UCSD-AML1 (cell line): ENCODE data around the gene E2F2.

Experiments
- DNase-seq: peaks from one replicate; lab custom pipeline; 2025; ENCODE audit not compliant: unreplicated experiment; lab: John Stamatoyannopoulos, UW

E2F2 gene

DNA sequence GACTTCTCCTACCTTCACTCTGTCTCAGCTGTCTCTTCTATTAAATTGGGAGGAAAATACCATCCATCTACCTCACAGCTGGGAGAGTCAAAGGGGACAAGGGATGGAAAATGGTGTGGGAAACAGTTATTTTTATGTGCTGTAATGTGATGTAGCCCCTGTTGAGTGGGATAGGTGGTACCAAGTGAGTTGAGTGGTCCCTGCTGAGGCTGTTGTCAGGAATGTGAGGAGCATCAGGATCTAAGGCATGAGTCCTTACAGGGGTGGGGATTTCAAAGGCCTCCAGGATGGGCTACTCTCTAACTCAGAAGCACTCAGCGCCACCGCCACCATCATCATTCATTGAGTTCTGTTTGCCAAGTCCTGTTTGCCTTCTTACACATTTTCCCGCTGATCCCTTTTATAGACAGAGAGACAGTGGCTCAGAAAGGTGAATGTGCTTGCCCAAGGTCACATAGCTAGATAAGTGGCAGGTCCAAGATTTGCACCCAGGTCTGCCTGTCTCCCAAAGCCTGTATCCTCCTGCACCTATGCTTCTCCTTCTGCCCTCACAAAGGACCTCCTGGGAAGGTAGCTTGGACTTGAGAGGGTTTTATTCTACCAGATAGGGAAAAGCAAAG lies 32.8 kb upstream of the E2F2 start:
- DNase-seq = no peak

DNA sequence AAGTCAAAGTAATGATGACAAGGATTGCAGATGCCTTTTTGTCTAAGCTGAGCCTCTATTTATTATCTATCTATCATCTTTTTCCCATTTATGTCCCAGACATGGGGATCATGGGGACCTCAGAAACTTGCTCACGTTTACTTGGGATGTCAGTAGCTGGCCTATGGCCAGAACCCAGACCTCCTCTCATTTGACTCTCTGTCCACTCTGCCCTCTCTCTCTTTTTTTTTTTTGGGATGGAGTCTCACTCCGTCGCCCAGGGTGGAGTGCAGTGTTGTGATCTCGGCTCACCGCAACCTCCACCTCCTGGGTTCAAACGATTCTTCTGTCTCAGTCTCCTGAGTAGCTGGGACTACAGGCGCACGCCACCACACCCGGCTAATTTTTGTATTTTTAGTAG lies 32.0 kb upstream of the E2F2 start:
- DNase-seq = no peak

DNA sequence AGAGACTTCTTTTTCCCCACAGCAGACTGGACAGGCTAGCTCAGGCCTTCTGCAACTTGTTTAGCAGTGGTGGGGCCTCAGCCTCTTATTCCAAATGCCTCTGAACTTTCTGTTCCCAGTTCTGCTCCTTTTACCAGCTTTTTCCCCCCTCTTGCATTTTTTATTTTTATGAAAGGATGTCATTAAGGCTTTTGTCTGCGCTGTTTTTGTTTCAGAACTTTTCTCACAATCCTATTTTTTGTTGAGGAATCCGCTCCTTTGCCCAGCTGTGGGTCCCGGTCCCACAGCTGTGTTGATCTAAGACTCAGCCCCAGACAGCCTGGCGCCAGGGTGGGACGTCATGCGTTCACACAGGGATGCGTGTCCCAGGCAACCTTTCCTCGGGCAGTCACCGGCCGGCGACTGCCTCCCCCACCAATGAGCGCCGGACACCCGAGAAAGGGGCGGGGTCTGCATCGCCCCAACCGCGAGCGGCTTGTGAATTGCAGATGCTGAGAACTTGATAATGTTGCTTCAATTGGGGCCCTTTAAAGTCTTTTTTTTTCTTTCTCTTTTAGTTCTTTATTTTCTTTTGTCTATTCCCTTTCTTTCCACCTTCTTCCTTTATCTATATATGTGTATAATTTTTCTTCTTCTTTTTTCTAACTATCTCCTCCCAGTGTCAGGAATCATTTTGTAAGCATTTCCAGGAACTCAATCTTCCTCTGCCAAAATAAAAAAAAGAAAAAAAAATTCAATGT lies 31.3 kb upstream of the E2F2 start:
- peak; percentile 85 for DNase-seq

DNA sequence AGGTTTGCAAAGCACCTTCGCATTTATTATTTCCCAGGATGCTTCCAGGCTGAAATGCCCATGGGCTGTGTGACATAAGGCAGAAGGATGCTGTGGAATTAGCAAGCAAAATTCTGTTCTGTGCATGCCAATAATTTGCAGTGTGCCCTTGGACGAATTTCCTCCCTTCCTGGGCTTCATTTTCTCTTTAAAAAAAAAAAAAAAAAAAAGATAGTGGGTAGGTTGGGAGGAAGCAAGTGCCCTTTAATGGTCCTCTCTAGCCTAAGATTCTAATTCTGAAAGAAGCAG lies 30.7 kb upstream of the E2F2 start:
- DNase-seq = no peak

DNA sequence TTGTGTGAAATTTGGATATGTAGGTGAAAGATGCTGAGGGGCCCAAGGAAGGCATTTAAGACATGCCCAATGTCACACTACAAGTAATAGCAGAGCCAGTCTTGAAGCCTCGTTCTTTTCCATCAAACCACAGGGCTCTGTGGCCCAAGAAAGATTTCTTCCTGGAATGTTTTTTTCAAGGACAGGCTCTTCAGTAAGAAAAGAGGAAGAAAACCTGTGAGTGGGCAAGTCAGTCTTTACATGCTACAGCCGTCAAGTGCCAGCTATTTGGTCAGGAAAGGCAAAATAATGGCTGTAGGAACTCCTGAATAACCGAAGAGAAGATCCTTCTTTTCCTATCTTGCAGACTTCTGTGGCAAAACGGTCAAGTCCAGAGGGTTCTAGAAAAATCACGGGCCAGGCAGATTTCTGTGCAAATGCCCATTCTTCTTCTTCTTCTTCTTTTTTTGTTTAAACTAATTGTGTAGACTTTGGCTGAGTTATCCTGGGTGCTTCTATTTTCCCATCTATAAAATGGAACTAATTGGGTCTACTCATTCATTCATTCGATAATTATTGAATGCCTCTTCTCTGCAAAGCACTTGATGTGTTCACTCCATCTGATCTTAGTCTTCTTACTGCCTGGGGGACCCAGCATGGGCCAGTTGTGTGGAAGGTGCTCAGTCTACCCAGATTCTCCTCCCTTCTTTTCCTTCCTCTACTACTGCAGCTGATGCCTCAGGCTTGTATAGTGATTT lies 30.2 kb upstream of the E2F2 start:
- DNase-seq = no peak

DNA sequence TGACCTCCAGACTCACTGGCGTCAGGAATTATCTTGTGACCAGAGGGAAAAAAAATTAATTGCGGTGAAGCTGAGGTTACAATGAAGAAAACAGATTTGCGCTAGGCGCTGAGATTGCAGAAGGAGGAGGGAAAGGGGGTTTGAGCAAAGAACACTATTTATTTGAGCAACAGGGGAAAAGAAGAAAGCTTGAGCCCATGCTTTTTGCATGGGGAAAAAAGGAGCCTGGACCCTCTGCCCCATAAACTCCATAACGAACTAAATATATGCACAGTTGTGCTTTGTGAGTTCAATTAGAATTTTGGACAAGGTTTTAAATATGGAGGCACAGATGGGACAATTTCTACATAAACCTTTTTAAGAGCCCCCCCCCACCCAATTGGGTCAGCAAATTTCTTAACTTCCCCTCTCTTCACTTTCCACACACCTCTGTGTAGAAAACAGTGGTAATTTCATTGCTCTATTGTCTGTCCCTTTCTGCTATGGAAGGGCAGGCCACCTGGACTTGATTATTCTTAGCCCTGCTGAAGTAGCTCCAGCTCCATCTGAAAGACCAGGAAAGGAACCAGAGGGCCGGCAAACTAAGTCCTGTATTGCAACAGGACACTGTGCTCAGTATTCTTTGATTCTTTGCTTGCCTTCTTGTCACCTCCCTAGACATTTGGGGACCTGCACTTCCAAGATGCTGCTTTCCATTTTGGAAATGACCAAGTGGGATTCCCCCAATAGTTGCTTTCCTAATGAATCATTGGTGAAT lies 29.1 kb upstream of the E2F2 start:
- no peak for DNase-seq

DNA sequence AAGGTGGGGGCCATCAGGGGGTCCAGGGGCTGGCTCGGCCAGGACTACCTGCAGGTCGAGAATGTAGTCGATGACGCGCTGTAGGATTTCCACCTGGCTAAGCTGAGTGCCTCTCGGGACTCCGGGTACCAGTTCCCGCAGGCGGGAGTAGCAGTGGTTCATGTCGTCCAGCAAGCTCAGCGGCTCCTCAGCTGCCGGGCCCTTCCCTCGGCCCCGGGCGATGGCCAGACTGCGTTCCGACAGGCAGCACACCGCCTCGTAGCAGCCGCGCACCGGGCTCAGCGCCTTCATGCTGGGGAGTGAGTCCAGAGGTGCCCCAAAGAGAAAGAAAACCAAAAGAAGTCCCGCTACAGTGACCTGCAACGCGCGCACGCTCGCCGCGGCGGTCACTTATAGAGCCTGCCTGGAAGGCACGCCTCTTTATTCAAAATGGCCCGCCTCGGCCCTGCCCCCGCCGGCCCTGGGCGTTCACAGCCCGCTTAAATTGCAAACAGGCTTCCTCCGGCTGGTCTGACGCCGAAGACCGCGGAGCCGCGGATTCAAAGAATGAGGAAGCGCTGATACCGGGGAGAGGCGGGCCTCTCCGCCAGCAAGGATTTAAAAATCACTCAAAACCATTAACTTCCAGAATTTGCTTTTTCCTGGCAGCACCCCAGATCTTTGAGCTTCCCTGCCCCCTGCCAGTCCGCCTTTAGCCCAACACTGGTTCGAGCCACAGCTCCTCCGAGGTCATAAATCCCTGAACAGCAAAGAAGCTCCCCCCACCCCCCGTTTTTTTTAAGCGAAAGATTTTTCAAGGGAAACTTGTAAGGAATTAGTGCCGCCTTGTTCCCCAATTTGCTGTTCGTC lies 28.3 kb upstream of the E2F2 start, which contains the start of gene ID3:
TSS of gene ID3 (minus strand) at position 366 of the 849 bp plus-strand sequence. CDS start at position 291, 75 bp downstream.
- peak; percentile 95 for DNase-seq

DNA sequence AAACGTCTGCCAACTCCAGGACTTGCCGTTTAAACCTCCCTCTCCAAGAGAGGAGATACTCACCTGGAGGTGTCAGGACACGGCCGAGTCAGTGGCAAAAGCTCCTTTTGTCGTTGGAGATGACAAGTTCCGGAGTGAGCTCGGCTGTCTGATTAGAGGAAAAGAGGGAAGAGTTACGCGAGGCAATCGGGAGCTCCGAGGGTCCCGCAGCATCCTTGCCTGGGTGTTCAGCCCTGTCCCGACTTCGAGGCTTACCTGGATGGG lies 27.8 kb upstream of the E2F2 start:
- no peak for DNase-seq

DNA sequence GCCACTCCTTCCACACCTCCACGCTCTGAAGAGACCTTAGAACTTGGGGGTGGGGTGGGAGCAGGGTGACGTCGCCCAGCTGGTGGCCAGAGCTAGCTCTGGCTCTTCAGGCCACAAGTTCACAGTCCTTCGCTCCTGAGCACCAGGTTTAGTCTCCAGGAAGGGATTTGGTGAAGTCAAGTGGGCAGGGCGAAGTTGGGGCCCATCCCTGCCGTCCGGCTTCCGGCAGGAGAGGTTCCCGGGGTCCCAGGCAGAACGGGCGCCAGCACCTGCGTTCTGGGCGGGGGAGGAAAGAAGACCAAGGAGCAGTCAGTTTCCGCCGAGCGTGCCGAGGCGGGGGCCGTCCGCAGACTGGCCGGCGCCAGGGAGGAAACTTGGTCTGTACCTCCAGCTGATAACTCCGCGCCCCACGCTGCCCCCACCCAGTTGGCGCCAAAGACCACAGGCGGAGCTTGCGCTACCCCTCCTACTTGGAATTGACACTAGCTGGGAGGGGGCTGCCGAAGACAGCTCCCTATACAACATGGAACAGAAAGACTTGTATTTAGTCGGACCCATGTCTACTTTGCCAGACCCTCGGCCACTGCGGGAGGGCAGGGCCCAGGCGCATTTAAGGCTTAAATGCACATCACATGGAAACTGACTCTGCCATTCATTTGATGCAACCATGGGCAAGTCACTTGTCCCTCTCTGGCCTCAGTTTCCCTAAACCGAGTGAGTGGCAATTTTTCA lies 27.3 kb upstream of the E2F2 start:
- DNase-seq = peak; percentile 75

DNA sequence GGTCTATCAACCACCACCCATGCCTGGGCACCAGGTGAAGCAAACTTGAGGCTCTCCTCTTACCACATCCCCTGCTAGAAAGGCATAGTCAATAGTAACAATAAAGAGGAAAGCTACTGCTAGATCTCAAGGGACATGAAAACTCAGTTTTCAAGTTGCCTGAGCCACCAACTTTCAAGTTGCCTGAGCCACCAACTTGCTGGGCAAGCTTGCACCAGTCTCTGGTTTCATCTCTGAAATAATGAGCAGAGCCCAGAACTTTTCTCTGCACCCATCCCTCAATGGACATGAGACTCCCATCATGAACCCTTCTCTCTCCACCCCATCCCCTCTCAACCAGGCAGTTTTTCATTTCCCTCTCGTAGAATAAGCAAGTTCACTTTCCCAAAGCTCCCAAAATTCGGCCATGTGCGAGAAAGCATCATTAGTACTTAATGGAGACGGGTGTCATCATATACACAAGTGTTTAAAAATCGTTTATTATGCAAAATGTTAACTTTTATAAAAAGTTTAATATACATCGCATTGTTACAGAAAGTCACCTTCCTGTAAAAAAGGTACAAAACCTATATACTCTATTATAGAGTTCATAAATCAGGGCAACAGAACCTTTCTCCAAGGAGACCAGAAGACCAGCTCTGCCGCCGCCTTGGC lies 26.6 kb upstream of the E2F2 start:
- no peak for DNase-seq

DNA sequence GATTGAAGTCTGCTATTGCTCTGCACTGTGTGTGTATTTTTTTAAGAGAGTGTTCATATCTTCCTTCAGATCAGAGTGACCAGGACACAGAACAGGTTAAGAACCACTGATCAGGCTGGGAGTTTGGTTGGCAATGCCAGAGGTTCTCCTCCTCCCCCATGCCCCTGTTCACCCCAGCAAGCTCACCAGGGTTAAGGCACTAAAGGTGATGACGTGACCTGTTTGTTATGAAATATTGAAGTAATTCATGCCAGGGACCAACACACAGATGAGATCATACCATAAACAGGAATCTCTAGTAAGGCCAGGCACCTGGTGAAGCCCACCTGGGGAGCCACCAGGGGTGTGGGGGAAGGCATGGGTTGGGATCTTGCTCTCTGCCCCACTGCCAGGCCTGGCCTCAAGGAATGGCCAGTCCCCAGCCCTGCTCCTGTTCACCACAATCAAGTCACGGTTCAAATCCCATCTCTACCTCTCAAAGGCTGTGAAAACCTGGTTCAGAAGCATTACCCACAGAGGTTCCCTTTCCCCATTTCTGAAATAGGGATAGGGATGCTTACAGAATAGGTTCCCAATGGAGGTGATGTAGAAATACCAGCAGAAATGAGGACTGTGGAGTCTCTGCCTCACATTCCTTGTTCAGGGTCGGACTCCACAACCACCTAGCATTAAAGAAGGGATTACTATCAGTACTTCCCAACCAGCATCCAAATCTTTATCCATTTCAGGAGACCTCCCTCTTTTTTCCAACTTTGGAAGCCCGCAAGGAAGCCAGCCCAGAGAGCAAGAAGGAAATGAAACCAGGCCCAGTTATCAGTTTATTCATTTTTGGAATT lies 25.8 kb upstream of the E2F2 start:
- DNase-seq = no peak

DNA sequence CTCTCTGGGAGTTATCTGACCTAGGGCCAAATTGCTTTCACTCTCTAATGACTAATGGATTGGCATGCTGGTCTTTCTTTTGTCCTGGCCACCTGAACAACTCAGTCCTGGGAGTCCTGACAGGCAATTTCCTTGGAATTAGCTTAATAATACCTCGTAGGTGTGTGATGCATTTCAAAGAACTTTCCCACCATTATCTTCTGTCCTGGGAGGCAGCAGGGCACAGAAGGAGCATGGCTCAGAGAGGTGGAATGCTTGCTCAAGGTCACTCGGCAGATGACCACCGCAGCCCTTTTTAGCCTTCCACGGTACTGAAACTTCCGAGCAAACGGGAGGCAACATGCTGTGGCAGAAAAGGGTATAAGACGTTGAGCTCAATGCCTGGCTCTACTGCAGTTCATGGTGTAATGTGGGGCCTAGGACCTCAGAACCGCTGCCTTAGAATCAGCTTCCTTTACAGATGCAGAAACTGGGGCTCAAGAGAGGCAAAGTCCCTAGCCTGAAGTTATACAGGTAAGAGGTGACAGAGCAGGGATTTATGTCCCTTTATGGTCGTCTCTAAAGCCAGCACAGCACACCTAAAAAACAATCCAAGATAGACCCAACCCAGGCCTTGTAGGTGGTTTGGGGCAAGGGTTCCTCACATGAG lies 25.1 kb upstream of the E2F2 start:
- DNase-seq = no peak

DNA sequence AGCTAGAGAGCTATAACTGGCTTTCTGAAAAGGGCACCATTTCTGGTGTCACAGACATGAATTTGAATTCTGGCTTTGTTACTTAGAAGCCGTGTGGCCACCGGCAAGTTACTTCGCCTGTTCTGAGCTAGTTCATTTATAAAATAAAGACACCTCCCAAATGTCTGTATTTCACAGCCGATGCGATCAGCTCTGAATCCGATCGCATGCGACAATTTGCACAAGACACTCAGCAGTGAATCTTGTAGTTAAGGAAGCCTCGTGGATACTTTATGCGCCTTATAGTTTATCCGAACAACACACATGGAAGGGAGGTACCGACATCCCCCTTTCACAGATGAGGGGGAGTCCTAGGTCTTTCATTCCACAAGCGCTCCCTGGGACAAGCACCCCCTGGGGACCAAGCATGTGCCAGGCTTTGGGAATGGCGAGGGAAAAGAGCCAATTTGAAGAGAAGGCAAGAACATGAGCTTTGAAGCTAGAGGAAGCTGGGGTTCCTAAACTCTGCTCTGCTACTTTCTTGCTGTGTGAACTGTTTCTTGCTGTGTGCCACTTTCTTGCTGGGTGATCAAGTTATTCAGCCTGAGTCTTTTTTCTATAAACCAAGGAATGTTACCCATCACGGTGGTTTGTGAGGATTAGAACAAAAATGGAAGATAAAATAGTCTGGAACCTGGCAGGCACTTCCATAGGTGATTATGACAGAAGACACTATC lies 24.4 kb upstream of the E2F2 start:
- peak; percentile 50 for DNase-seq

DNA sequence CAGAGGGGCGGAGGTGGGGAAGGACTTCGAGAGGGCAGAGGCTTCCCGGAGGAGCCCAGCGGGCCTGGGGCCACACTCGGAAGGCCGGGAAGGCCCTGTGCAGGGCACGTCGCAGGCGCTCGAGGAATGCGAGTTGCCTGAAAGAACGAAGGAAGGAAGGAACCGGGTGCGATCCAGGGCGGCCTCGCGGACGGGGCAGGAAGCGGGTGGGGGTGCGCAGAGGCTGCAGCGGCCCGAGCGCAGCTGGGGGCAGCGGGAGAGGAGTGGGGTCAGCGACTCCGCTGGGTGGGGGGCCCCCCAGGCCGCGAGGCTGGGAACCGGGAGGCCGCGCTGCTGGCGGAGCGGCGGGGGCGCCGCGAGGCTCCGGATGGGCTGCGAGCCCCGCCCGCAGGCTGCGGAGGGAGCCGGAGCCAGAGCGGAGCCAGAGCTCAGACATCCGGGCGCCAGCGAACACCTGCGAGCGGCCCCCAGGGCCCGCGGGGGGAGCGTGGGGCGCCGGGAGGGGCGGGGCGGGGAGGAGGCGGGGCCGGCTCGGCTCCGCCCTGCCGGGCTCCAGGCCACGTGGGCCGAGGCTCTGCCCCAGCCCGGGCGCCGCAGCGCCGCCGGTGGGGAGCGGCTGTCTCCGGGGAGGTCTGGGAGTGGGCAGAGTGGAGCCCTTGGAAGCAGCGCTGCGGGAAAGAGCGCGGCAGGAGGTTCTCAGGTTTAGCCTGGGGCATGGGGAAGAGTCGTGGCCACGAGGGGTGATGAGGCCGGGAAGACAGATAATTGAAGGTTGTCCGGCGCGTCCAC lies 23.6 kb upstream of the E2F2 start:
- peak; percentile 88 for DNase-seq

DNA sequence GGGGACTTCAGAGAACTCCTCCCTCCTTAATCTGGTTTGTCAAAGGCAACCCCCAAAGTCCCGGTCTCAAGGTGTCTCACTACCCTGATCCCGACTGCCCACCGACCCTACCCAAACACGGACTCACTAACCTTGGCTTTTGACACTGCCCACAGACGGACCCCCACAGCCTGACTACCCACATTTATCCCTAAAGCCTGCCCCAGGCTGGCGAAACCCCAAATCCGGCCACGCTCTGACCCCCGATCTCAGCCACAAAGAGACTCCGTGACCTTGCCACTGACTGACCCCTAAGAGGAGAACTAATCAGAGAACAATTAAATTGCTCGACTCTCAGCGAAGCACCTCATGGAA lies 23.1 kb upstream of the E2F2 start:
- DNase-seq = no peak

DNA sequence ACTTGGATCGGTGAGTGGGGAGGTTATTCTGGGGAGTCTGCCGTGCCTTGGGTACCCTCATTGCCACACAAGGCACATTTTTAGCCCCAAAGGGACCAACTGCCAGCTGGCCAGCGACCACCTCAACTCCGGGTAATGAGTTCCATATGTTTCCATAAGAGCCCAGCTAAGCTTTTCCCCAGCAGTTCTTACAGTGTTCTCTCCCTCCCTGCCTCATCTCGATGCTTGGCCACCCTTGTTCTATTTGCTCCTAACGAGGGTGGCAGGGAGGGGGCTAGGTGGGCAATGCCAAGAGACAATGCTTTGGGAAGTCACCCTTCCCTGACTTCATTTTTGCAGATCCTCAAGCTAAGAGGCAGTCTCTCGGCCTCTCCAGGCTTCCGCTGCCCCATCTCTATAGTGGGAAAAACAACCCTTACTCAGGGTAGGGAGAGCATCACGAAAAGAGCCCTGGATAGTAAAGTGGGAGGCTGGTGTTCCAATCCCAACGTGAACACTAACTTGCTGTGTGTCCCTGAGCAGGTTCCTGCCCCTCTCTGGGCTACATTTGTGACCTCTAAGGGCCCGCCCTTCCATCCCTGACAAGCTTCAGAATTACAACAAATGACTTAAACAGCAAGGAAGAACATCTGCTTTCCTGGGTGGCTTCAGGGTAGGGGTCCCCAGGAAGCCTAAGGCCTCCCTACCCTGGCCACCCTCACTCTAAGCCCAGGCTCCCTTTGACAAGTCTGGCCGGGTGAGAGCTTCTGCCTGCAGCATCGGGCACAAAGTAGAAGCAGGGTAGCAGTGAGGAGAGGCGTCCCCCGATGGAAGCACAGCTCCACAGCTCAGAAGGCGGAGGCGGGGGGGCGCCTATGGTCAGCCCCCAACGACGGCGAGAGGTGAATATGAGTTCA lies 22.4 kb upstream of the E2F2 start:
- no peak for DNase-seq
